ENCODE data around the gene PTH2. TPM values are rescaled to one million over a fixed set of nuclear protein-coding genes. Genes with fewer than 3 reads are reported as not detected.

PTH2 gene
- total RNA-seq, 1 experiment from 2014 or later: 0.96 TPM

DNA sequence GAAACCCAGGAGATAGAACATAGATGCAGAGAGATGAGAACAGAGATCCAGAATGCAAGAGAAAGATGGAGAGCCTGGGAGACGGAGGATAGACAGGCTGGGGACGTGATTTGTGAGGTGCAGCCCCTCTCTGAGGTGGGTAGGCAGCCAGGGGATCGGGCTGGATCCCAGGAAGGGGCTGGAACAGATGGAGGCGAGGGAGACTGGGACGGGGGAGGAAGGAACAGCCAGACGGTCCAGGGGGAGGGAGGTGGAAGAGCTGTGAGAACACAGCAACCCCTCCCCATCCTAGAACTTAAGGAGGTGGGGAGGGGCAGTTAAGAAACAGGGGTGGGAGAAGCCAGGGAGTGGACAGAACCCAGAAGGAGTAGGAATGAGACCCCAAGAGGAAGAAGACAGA is 15.0 kb upstream of the PTH2 start:
- H3K4me2 ChIP-seq (ENCODE audit: insufficient read depth, insufficient read length, low read length): no peak overlapping the region
- no peak overlapping the region for H2AK5ac ChIP-seq (ENCODE audit: insufficient read length, low read length)
- no peak overlapping the region for H3K4ac ChIP-seq (ENCODE audit: low read depth, low read length)
- H3T11ph ChIP-seq (ENCODE audit: low read length): no peak overlapping the region
- no peaks in the 10 kb centered on the region for H4K20me1 ChIP-seq (ENCODE audit: control insufficient read depth, insufficient read depth, insufficient read length)
- H3K23me2 ChIP-seq (ENCODE audit: insufficient read length, low read depth, low read length, poor library complexity, severe bottlenecking): peaks cover 18% of the 10 kb centered on the region
- TF ChIP-seq, protein P1, sequence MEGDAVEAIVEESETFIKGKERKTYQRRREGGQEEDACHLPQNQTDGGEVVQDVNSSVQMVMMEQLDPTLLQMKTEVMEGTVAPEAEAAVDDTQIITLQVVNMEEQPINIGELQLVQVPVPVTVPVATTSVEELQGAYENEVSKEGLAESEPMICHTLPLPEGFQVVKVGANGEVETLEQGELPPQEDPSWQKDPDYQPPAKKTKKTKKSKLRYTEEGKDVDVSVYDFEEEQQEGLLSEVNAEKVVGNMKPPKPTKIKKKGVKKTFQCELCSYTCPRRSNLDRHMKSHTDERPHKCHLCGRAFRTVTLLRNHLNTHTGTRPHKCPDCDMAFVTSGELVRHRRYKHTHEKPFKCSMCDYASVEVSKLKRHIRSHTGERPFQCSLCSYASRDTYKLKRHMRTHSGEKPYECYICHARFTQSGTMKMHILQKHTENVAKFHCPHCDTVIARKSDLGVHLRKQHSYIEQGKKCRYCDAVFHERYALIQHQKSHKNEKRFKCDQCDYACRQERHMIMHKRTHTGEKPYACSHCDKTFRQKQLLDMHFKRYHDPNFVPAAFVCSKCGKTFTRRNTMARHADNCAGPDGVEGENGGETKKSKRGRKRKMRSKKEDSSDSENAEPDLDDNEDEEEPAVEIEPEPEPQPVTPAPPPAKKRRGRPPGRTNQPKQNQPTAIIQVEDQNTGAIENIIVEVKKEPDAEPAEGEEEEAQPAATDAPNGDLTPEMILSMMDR (conservative IDR thresholded peaks at IDR 0.05): no peak
- peaks cover 36% of the 10 kb centered on the region; the same call in 1 of the 2 replicates for H3K27me3 ChIP-seq (ENCODE audit: insufficient read depth, low read length)
- H3K9ac ChIP-seq (ENCODE audit: extremely low read depth, insufficient read length, low read length): no peak overlapping the region
- no peak for DNase-seq
- H4K5ac ChIP-seq (ENCODE audit: insufficient read length, low read depth, low read length): no peak overlapping the region
- no peak overlapping the region for H2BK15ac ChIP-seq (ENCODE audit: low read depth, low read length)
- H3K56ac ChIP-seq (ENCODE audit: insufficient read length, low read depth, low read length): no peak overlapping the region
- H4K91ac ChIP-seq (ENCODE audit: insufficient read length, low read depth, low read length): no peak overlapping the region
- no peak overlapping the region for H2AFZ ChIP-seq (ENCODE audit: low read length)
- H2BK20ac ChIP-seq (ENCODE audit: low read depth, low read length, poor library complexity, severe bottlenecking): no peak overlapping the region
- H3K27ac ChIP-seq (ENCODE audit: insufficient read length, low read depth, low read length): no peak overlapping the region
- H2BK120ac ChIP-seq (ENCODE audit: low read depth, low read length, poor library complexity, severe bottlenecking): no peak overlapping the region
- no peaks in the 10 kb centered on the region for H3K4me1 ChIP-seq (ENCODE audit: insufficient read depth, low read length)
- H3K18ac ChIP-seq (ENCODE audit: insufficient read length, low read depth, low read length): no peak overlapping the region
- Mint-ChIP-seq H3K4me1 (peaks cover 30 to 62% of the 10 kb centered on the region in 2 experiments), H3K9me3 (peaks cover 0 to 3% of the 10 kb centered on the region in 2 experiments; a peak in 2 of 5 replicates), H3K4me3 (no peak overlapping the region), H3K27ac (no peak overlapping the region), H3K27me3 (ENCODE audit: low read depth) (peaks cover 83% of the 10 kb centered on the region), H3K36me3 (ENCODE audit: insufficient read depth in 1 of 3, low read depth in 3 of 3) (peaks cover 0 to 3% (median 0%) of the 10 kb centered on the region in 3 experiments; a peak in 2 of 7 replicates)
- no peaks in the 10 kb centered on the region for H3K9me3 ChIP-seq (ENCODE audit: control insufficient read depth, low read depth, low read length)
- H3K23ac ChIP-seq (ENCODE audit: insufficient read length, low read depth, low read length): no peak overlapping the region
- H3K79me2 ChIP-seq (ENCODE audit: insufficient read depth, low read length): no peaks in the 10 kb centered on the region
- no peak overlapping the region for H3K14ac ChIP-seq (ENCODE audit: insufficient read depth, low read length)
- no peak overlapping the region for H2BK12ac ChIP-seq (ENCODE audit: insufficient read length, low read depth, low read length)
- H2BK5ac ChIP-seq (ENCODE audit: insufficient read length, low read length): no peak overlapping the region
- no peaks in the 10 kb centered on the region for H3K79me1 ChIP-seq (ENCODE audit: insufficient read depth, low read depth, low read length, poor library complexity, severe bottlenecking)
- WGBS (ENCODE audit: extremely low coverage, insufficient read length, low lambda C conversion rate): no CpG with 5 or more reads among the region's 6 CpGs
- no peak overlapping the region for H4K8ac ChIP-seq (replicated peaks; ENCODE audit: insufficient read length, low read depth, low read length)
